ENCODE results near the gene P2RY14. TPM values are rescaled to one million over a fixed set of nuclear protein-coding genes. Genes with fewer than 3 reads are reported as not detected.
A peak's percentile ranks its signal among the peaks of the same experiment; 100 is the strongest.

Gene P2RY14
- total RNA-seq, 4 donors from 2014 or later: 2.2 to 12.8 (median 6.4) TPM

- no peak for TF ChIP-seq CTCF (IDR thresholded peaks at IDR 0.05)
- DNase-seq (ENCODE audit: low spot score) (no peak), ATAC-seq (ENCODE audit: low FRiP score) (no peak)
These were observed 31.2 kb upstream of the P2RY14 start for GRCh38 chr3:151309566-151309965.

DNA sequence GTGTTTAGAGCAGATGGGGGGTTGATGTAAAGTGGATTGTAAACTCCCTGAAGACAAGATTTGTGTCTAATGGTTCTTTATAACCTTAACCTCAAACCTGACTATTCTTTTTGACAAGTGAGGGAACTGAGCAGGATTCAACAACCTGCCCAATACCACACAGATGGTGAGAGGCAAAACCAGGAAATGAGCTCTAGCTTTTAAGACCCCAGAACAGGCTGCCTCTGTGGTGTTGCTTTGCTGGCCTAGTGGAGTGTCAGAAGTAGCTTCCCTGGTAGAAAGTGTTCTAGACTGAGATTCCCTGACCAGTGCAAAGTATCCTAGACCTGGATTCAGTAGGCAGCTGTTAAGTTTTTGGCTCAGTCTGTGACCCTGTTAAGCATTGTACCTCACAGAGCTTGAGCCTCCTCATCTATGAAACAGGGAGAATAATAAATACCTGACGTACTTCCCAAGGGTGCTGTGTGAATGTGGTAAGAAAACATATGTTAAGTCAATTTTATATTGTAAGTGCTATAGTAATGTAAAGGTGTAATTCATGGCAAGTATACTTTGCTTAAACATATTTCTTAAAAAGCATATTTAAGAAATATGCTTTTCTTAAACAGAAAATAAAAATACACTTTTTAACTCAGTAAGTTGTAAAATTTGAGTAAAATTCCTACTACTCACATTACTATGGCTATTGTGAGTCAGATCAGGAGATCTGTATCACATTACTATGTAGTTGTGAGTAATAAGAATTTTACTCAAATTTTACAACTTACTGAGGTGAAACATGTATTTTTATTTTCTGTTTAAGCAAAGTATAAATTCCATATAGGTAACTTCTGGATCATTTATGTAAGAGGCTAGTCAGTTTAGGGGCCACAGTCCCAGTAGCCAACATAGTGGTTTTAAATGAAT lies 29.5 kb upstream of the P2RY14 start:
- no peak for TF ChIP-seq CTCF (IDR thresholded peaks at IDR 0.05)
- no peak for ATAC-seq (ENCODE audit: low FRiP score)

DNA sequence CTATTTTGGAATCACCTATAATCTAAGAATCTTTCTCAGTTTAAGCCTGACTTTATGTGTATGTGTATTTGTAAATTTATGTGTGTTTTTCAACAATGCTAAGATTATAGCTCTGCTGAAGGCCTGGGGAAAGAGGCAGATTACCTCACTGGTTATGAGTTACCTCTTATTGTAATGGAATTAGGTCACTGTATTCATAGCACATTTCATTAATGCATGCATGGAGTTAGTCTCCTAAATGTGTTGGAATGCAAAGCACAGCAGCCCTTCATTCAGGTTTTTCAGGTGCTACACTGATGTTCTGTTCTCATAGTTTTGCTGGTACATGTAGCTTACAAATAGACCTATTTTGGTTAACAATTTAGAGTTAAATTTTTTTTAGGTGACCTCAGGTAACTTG lies 28.8 kb upstream of the P2RY14 start:
- ATAC-seq (ENCODE audit: low FRiP score) (no peak), DNase-seq (ENCODE audit: low spot score) (no peak)
- TF ChIP-seq CTCF (IDR thresholded peaks at IDR 0.05): no peak

More for the DNA sequence above, 29.5 kb upstream of the P2RY14 start:
- no peak for DNase-seq (ENCODE audit: low spot score)

- ATAC-seq (ENCODE audit: low FRiP score) (no peak), DNase-seq (ENCODE audit: low spot score) (no peak)
- no peak for TF ChIP-seq CTCF (IDR thresholded peaks at IDR 0.05)
These were observed 27.9 kb upstream of the P2RY14 start for GRCh38 chr3:151306168-151306810.

DNA sequence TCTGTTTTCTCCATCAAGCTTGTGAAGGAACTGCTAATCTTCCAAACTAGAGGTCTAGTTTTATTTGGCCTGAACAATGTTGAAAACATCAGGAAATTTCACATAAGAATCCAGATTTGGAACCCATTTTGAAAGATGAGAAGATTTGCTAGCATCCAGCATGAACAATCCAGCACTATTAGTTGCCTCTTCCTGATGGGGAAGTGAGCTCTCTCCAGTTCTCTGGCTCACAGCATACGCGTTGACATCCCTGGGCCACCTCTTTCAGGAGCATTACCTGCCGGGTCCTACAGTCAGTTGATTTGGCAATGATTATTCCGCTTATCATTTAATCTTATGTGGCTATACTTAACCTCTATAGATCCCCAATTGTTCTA lies 27.4 kb upstream of the P2RY14 start:
- no peak for ATAC-seq (ENCODE audit: low FRiP score)
- no peak for DNase-seq (ENCODE audit: low spot score)
- TF ChIP-seq CTCF (IDR thresholded peaks at IDR 0.05): no peak

DNA sequence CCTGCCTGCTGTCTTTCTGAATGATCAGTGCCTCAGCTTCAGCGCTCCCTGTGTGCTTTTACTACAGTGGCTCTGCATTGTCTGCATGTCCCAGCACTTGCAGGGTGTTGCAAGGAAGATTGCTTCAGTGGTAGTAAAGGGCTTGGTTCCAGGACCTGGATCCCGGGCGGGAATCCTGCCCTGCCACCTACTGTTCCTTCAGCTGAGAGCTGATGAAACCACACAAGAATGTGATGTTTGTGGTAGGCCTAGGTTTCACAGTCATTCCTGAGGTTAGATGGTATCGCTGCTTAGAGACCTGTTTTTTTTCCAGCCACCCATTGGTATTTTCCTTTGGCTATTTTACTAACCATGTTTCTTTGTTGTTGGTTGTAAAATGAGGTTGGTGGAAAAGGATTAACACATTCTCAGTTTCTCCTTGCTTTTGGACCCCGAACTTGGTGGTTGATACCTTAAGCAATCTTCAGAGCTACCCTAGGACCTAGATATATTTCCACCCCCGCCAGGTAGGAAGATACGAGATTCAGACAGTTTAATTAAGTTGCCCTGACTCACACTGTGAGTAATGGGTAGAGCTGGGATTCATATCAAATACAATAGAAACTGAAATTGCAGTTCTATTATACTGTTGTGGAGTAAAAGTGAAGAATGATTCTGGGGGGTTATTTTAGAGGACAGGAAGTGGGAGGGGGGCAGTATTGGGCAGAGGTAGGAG lies 26.9 kb upstream of the P2RY14 start:
- no peak for DNase-seq (ENCODE audit: low spot score)
- ATAC-seq (ENCODE audit: low FRiP score): peak; percentile 81
- TF ChIP-seq CTCF (IDR thresholded peaks at IDR 0.05): no peak

All from omental fat pad (tissue), 4 donors.